Calu3 (cell line): ENCODE results near the gene RAB37. TPM values are rescaled to one million over a fixed set of nuclear protein-coding genes. Genes with fewer than 3 reads are reported as not detected.

ENCODE experiments used
- BruUV-seq: library from RNA; stranded (reverse); fragments of 400-500 nt; replicated peaks from 2 replicates; lab custom pipeline; 2021; lab: Mats Ljungman, UMichigan
- CTCF ChIA-PET: fragments of 300-600 bp; sonication (Branson Sonifier 250); formaldehyde crosslinking; loops from one replicate; lab custom pipeline; 2022; ENCODE audit warnings: antibody characterized with exemption; lab: Charles Lee
- DNase-seq: peaks from one replicate; pipeline ENCODE4 v3.0.0; 2022
- H3K27ac Mint-ChIP-seq: one replicate; pipeline ENCODE4 v1.8.0; 2022; ENCODE audit warnings: mixed read lengths; ENCODE audit not compliant: unreplicated experiment
- H3K27me3 Mint-ChIP-seq: one replicate; pipeline ENCODE4 v1.8.0; 2022; ENCODE audit warnings: mixed read lengths; ENCODE audit not compliant: unreplicated experiment
- H3K36me3 Mint-ChIP-seq: one replicate; pipeline ENCODE4 v1.8.0; 2022; ENCODE audit warnings: mild to moderate bottlenecking, moderate library complexity, mixed read lengths; ENCODE audit not compliant: insufficient read depth, unreplicated experiment
- H3K4me1 Mint-ChIP-seq: one replicate; pipeline ENCODE4 v1.8.0; 2022; ENCODE audit warnings: mild to moderate bottlenecking, low read depth, mixed read lengths; ENCODE audit not compliant: unreplicated experiment
- H3K4me3 Mint-ChIP-seq: one replicate; pipeline ENCODE4 v1.8.0; 2022; ENCODE audit warnings: mild to moderate bottlenecking, low read depth, moderate library complexity, mixed read lengths; ENCODE audit not compliant: unreplicated experiment
- H3K9me3 Mint-ChIP-seq: one replicate; pipeline ENCODE4 v1.8.0; 2022; ENCODE audit warnings: low read depth, mixed read lengths; ENCODE audit not compliant: unreplicated experiment
- CTCF ChIP-seq: fragments of 200-600 bp; IDR thresholded peaks from one replicate; pipeline ENCODE4 v1.8.0; 2022; ENCODE audit warnings: antibody characterized with exemption; ENCODE audit not compliant: unreplicated experiment
- intact Hi-C: fragments of 100-400 bp; cut with micrococcal nuclease; formaldehyde crosslinking; loops from one replicate; pipeline ENCODE4 v1.10.0; 2022; ENCODE audit not compliant: unreplicated experiment
- total RNA-seq: library from RNA; stranded (reverse); gene quantifications from 2 replicates; pipeline ENCODE4 v1.2.3, GENCODE V29; 2022

Gene RAB37
- total RNA-seq, 1 experiment from 2014 or later: 0.21 TPM

GRCh38 chr17:74725111-74725510 is 11.9 kb upstream of the RAB37 start:
- Mint-ChIP-seq H3K4me3 (no peak overlapping the region), H3K27me3 (peaks cover 31% of the 10 kb centered on the region), H3K27ac (no peak overlapping the region), H3K4me1 (no peaks in the 10 kb centered on the region), H3K9me3 (no peaks in the 10 kb centered on the region), H3K36me3 (no peaks in the 10 kb centered on the region)
- DNase-seq: no peak
- CTCF ChIA-PET: interaction anchor here (0.6 to 1.5 kb wide), 3 partner anchors 11 to 244 kb away, joined by 4 read pairs; no protein-coding TSS in a partner anchor
- no peak for TF ChIP-seq CTCF
- BruUV-seq: no TSS peak
- intact Hi-C loops: no loop called here

- CTCF ChIA-PET: no interaction called here
- Mint-ChIP-seq H3K27me3 (peaks cover under 1% of the 10 kb centered on the region), H3K4me3 (no peak overlapping the region), H3K4me1 (no peaks in the 10 kb centered on the region), H3K9me3 (no peaks in the 10 kb centered on the region), H3K36me3 (no peaks in the 10 kb centered on the region), H3K27ac (no peak overlapping the region)
- no peak for TF ChIP-seq CTCF
- BruUV-seq: no TSS peak
- intact Hi-C loops: no loop called here
- DNase-seq: no peak
Observed at GRCh38 chr17:74728033-74728701, 8.9 kb upstream of the RAB37 start.

GRCh38 chr17:74728702-74729075 is 8.4 kb upstream of the RAB37 start:
- Mint-ChIP-seq H3K4me3 (no peak overlapping the region), H3K27ac (no peak overlapping the region), H3K4me1 (no peaks in the 10 kb centered on the region), H3K36me3 (no peaks in the 10 kb centered on the region), H3K27me3 (no peaks in the 10 kb centered on the region), H3K9me3 (no peaks in the 10 kb centered on the region)
- no peak for DNase-seq
- CTCF ChIA-PET: no interaction called here
- intact Hi-C loops: no loop called here
- BruUV-seq: no TSS peak
- TF ChIP-seq CTCF: no peak

GRCh38 chr17:74729368-74729767 is 7.7 kb upstream of the RAB37 start:
- intact Hi-C loops: no loop called here
- Mint-ChIP-seq H3K27ac (no peak overlapping the region), H3K4me1 (no peaks in the 10 kb centered on the region), H3K36me3 (no peaks in the 10 kb centered on the region), H3K27me3 (no peaks in the 10 kb centered on the region), H3K9me3 (no peaks in the 10 kb centered on the region), H3K4me3 (no peak overlapping the region)
- TF ChIP-seq CTCF: no peak
- CTCF ChIA-PET: no interaction called here
- no TSS peak for BruUV-seq
- no peak for DNase-seq
